ENCODE results near the gene PDXK. TPM values are rescaled to one million over a fixed set of nuclear protein-coding genes. Genes with fewer than 3 reads are reported as not detected.

Gene PDXK
- total and polyA plus RNA-seq, 7 donors = 17.2 to 96.5 (median 37.0) TPM

GRCh38 chr21:43802713-43803313 is 83.9 kb downstream of the PDXK start:
- Histone ChIP-seq H3K36me3 (ENCODE audit: insufficient read depth in 1 of 2, low read depth in 1 of 2) (peaks cover 7 to 75% of the 10 kb centered on the region in 2 donors), H3K27ac (no peak overlapping the region), H3K4me1 (no peaks in the 10 kb centered on the region), H3K4me3 (no peak overlapping the region), H3K9me3 (no peaks in the 10 kb centered on the region), H3K27me3 (ENCODE audit: insufficient read depth in 3 of 3, low read length in 2 of 3) (no peaks in the 10 kb centered on the region)
- no peak for DNase-seq
- no peak for ATAC-seq
- WGBS, 3 donors = 85 to 89% (median 88%) methylated on average over 14 of the region's 14 CpGs
- TF ChIP-seq CTCF (IDR thresholded peaks at IDR 0.05) = no peak
- intact Hi-C loops (cut with DNase I) = no loop called here

GRCh38 chr21:43803558-43804300 is 84.8 kb downstream of the PDXK start:
- intact Hi-C loops (cut with DNase I) = no loop called here
- WGBS, 3 donors = 90 to 92% (median 90%) methylated on average over 30 to 33 of the region's 33 CpGs
- Histone ChIP-seq H3K27me3 (ENCODE audit: insufficient read depth in 3 of 3, low read length in 2 of 3) (no peaks in the 10 kb centered on the region), H3K9me3 (no peaks in the 10 kb centered on the region), H3K4me1 (no peaks in the 10 kb centered on the region), H3K36me3 (ENCODE audit: insufficient read depth in 1 of 2, low read depth in 1 of 2) (peaks cover 7 to 66% of the 10 kb centered on the region in 2 donors), H3K4me3 (no peak overlapping the region), H3K27ac (no peak overlapping the region)
- ATAC-seq (no peak), DNase-seq (no peak)
- TF ChIP-seq CTCF (IDR thresholded peaks at IDR 0.05) = no peak

- H3K27ac ChIP-seq = no peak overlapping the region
- no peak for DNase-seq
Measured at GRCh38 chr21:43805275-43805800, 86.4 kb downstream of the PDXK start.

GRCh38 chr21:43806017-43806710 is 87.2 kb downstream of the PDXK start:
- Histone ChIP-seq H3K27ac (no peak overlapping the region), H3K4me3 (no peak overlapping the region), H3K4me1 (peaks cover 4% of the 10 kb centered on the region), H3K36me3 (ENCODE audit: insufficient read depth in 1 of 2, low read depth in 1 of 2) (peaks cover 2 to 42% of the 10 kb centered on the region in 2 donors), H3K27me3 (ENCODE audit: insufficient read depth in 3 of 3, low read length in 2 of 3) (no peaks in the 10 kb centered on the region), H3K9me3 (no peaks in the 10 kb centered on the region)
- TF ChIP-seq CTCF (IDR thresholded peaks at IDR 0.05) = no peak
- intact Hi-C loops (cut with DNase I) = no loop called here
- ATAC-seq = no peak
- WGBS, 3 donors = 85 to 86% (median 85%) methylated on average over 21 of the region's 21 CpGs
- no peak for DNase-seq

More at GRCh38 chr21:43805275-43805800, 86.4 kb downstream of the PDXK start:
- H3K36me3 ChIP-seq (ENCODE audit: insufficient read depth in 1 of 2, low read depth in 1 of 2) = peaks cover 2 to 50% of the 10 kb centered on the region in 2 donors
- no peak for ATAC-seq
- no peaks in the 10 kb centered on the region for H3K9me3 ChIP-seq
- H3K4me3 ChIP-seq = no peak overlapping the region
- intact Hi-C loops (cut with DNase I) = no loop called here
- H3K4me1 ChIP-seq = no peaks in the 10 kb centered on the region
- H3K27me3 ChIP-seq (ENCODE audit: insufficient read depth in 3 of 3, low read length in 2 of 3) = no peaks in the 10 kb centered on the region
- WGBS, 3 donors = 80 to 86% (median 83%) methylated on average over 14 of the region's 14 CpGs
- no peak for TF ChIP-seq CTCF (IDR thresholded peaks at IDR 0.05)
